ENCODE data around the gene INSL6. TPM values are rescaled to one million over a fixed set of nuclear protein-coding genes. Genes with fewer than 3 reads are reported as not detected.
"Not testable (repeated sequence)": the region's sequence is repeated elsewhere in the genome, so short reads cannot be mapped to it uniquely, and the experiment has no call there.

INSL6 gene
- total RNA-seq, 6 donors from 2014 or later, result not detected

- Histone ChIP-seq H3K36me3 (no peaks in the 10 kb centered on the region), H3K27me3 (no peaks in the 10 kb centered on the region), H3K27ac (no peak overlapping the region), H3K4me1 (no peaks in the 10 kb centered on the region), H3K4me3 (no peak overlapping the region), H3K9me3 (no peaks in the 10 kb centered on the region)
- no peak for ATAC-seq (ENCODE audit: low FRiP score in 2 of 2)
- no peak for DNase-seq
- WGBS, 2 donors, result 87% methylated on average over 3 of the region's 3 CpGs
- TF ChIP-seq POLR2AphosphoS5 (IDR thresholded peaks at IDR 0.05) (no peak), POLR2A (IDR thresholded peaks at IDR 0.05) (no peak), EP300 (IDR thresholded peaks at IDR 0.05) (no peak), CTCF (IDR thresholded peaks at IDR 0.05) (no peak)
Observed at GRCh38 chr9:5191985-5192384, 6.5 kb upstream of the INSL6 start.

DNA sequence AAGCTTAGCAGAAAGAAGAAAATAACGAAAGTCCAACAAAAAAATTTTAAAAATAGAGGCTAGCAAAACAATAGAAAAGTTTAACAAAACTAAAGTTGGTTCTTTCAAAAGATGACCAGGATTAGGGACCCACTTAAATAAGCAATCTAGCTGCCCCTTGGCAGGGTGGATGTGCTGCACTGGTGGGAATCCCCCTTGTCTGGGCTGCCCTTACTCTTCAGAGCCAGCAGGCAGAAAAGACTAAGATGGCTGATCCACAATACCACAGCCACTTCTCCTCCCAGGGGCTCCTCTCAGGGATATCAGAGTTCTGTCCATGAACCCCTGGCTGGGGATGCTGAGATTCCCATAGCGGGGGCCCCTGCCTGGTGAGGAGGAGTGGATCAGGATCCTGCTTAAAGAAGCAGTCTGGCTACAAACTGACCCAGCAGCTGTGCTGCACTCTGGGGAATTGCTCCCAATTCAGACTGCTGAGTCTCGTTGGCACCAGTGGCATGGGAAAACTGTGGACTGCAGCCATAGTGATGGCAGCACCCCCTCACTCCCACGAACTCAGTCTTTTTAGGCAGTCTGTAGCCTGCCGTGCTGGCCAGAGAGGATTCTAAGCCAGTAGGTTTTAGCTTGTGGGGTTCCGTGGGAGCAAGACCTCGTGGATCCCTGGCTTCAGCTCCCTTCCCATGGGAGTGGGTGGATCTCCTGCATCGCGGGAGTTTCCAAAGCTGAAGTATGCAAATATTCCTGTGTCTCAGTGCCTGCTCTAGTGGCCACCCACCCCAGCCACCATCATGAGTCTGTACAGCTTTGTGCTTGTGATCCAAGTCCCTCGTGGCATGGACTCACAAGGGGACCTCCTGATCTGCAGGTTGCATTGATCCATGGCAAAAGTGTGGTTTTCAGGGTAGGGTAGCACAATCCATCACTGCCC is 2.9 kb upstream of the INSL6 start:
- no peak for TF ChIP-seq CTCF (IDR thresholded peaks at IDR 0.05)
- TF ChIP-seq POLR2A (IDR thresholded peaks at IDR 0.05), result no peak
- no peak for TF ChIP-seq POLR2AphosphoS5 (IDR thresholded peaks at IDR 0.05)
- TF ChIP-seq EP300 (IDR thresholded peaks at IDR 0.05), result no peak
- Histone ChIP-seq H3K36me3 (no peaks in the 10 kb centered on the region), H3K27ac (no peak overlapping the region), H3K4me3 (no peak overlapping the region), H3K9me3 (no peaks in the 10 kb centered on the region), H3K27me3 (no peaks in the 10 kb centered on the region), H3K4me1 (no peaks in the 10 kb centered on the region)
- WGBS, 2 donors, result 83 to 90% methylated on average over 5 to 10 of the region's 10 CpGs
- ATAC-seq (ENCODE audit: low FRiP score in 2 of 2), result no peak
- no peak for DNase-seq

DNA sequence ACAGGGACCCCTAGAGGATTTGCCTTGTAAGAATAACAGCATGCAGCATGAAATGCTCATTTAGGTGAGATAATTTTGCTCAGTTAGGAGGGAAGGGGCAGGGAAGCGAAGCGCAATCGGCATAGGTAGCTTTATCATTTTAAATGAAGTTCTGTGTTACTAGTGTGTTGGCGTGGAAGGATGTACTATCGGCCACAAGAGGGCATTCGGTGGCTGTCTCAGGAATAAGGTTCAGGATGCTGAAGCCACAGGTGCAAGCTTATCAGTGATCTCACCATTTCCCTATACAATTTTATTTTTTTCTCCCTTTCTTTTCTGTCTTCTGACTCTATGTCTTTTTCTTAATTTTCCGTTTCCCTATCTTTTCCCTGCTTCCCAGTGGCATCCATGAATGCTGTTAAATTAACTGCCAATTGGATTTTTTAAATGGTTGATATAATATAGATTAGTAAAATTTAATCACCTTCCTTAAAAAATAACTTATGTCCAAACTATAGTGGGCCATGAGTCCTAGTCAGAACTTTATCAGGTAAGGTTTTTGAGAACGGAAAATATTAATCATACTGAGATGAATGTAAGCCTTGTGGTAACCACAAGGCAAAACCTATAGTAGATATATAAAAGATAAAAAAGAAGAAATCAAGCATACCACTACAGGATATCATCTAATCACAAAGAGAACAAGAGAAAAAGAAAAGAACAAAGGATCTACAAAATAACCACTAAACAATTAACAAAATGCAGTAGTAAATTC is 1.2 kb upstream of the INSL6 start:
- no peaks in the 10 kb centered on the region for H3K27me3 ChIP-seq
- no peaks in the 10 kb centered on the region for H3K4me1 ChIP-seq
- TF ChIP-seq CTCF (IDR thresholded peaks at IDR 0.05) (peak; percentile 30 to 70 (median 60)), POLR2A (IDR thresholded peaks at IDR 0.05) (no peak)
- no peaks in the 10 kb centered on the region for H3K9me3 ChIP-seq
- ATAC-seq (ENCODE audit: low FRiP score in 2 of 2) (peak in 1 of 2 donors; percentile 68), DNase-seq (peak in 1 of 2 donors; percentile 58)
- no peak overlapping the region for H3K27ac ChIP-seq
- no peak overlapping the region for H3K4me3 ChIP-seq
- H3K36me3 ChIP-seq, result no peaks in the 10 kb centered on the region
- WGBS, 2 donors, result 24 to 30% methylated on average over 8 of the region's 8 CpGs

DNA sequence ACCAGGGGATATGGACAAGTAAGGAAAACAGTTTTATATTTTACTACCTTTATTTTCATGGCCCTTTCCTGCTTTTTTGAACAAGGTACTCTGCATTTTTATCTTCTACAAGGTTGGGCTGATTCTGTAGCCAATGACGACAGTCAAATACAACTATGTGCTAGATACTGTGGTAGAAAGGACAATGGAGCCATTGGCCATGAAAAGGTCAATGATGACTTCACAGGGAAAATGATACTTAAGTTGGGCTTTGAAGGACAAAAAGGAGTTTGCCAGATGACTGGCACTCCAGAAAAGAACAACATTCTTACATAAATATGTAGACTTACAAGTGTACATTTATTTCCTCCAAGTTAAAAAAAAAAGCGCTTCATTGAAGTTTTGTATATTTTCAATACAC is 663 bp downstream of the INSL6 start:
- H3K4me3 ChIP-seq, result no peak overlapping the region
- no peaks in the 10 kb centered on the region for H3K4me1 ChIP-seq
- no peaks in the 10 kb centered on the region for H3K36me3 ChIP-seq
- ATAC-seq (ENCODE audit: low FRiP score in 2 of 2) (no peak), DNase-seq (no peak)
- TF ChIP-seq POLR2A (IDR thresholded peaks at IDR 0.05) (no peak), EP300 (IDR thresholded peaks at IDR 0.05) (no peak), POLR2AphosphoS5 (IDR thresholded peaks at IDR 0.05) (no peak)
- no peaks in the 10 kb centered on the region for H3K9me3 ChIP-seq
- H3K27ac ChIP-seq, result no peak overlapping the region
- WGBS, 2 donors, result 93 to 95% methylated on average over 2 of the region's 2 CpGs
- no peaks in the 10 kb centered on the region for H3K27me3 ChIP-seq

DNA sequence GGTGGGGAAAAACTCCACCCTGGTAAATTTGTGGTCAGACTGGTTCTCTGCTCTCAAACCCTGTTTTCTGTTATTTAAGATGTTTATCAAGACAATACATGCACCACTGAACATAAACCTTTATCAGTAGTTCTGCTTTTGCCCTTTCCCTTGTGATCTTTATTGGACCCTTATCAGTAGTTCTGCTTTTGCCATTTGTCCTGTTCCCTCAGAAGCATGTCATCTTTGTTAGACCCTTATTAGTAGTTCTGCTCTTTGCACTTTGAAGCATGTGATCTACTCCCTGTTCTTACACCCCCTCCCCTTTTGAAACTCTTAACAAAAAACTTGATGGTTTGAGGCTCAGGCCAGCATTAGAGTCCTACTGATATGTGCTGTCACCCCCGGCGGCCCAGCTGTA is 4.8 kb downstream of the INSL6 start:
- ATAC-seq (ENCODE audit: low FRiP score in 2 of 2), result not testable (repeated sequence)

More for the DNA sequence above, 4.8 kb downstream of the INSL6 start:
- not testable (repeated sequence) for H3K4me1 ChIP-seq, H3K9me3 ChIP-seq, H3K27me3 ChIP-seq, H3K4me3 ChIP-seq, DNase-seq, H3K36me3 ChIP-seq, H3K27ac ChIP-seq
- WGBS, 2 donors, result 95 to 100% methylated on average over 2 of the region's 2 CpGs

Measured in upper lobe of left lung (tissue), 6 donors.